ENCODE results near the gene UNC50.

GRCh38 chr2:98572676-98573075, 35.7 kb upstream of the UNC50 start:
- TF ChIP-seq POLR2A (IDR thresholded peaks at IDR 0.05) (no peak), CTCF (IDR thresholded peaks at IDR 0.05) (no peak), EP300 (IDR thresholded peaks at IDR 0.05; ENCODE audit: low read depth) (no peak), POLR2AphosphoS5 (IDR thresholded peaks at IDR 0.05) (no peak)

Data from transverse colon (tissue), 4 donors.